K562 (cell line): ENCODE measurements around the gene OGFR.

ENCODE experiments used
- BCOR ChIP-seq: fragments of 450-650 bp; IDR thresholded peaks from 2 replicates; pipeline ENCODE4 v1.6.1; 2016
- CREB1 ChIP-seq, 2 experiments: sonication (generic) in 1 of 2; formaldehyde crosslinking in 1 of 2; IDR thresholded peaks; 2 replicates each; pipeline versions ENCODE4 v1.6.1 to v1.8.0; 2012 to 2022; ENCODE audit warnings: inconsistent platforms in 1 of 2, mild to moderate bottlenecking in 1 of 2, missing genetic modification reagents in 1 of 2, moderate library complexity in 1 of 2
- DPF2 ChIP-seq: fragments of 450-650 bp; IDR thresholded peaks from 2 replicates; pipeline ENCODE4 v1.6.1; 2016
- HCFC1 ChIP-seq: IDR thresholded peaks from 2 replicates; pipeline ENCODE4 v1.6.1; 2012; ENCODE audit warnings: low read depth, low read length, improper control_type of control experiment
- HDAC2 ChIP-seq: fragments of 450-650 bp; IDR thresholded peaks from 2 replicates; pipeline ENCODE4 v1.6.1; 2016; ENCODE audit warnings: mild to moderate bottlenecking
- HEY1 ChIP-seq: fragments of 250-450 bp; sonication (Bioruptor Pico); IDR thresholded peaks from 2 replicates; pipeline ENCODE4 v1.5.0; 2020; ENCODE audit warnings: mild to moderate bottlenecking, moderate library complexity, borderline replicate concordance
- HMG20A ChIP-seq: fragments of 450-650 bp; formaldehyde crosslinking; conservative IDR thresholded peaks from 2 replicates; pipeline ENCODE4 v1.4.0; 2020; ENCODE audit warnings: mild to moderate bottlenecking, mixed read lengths
- MAX ChIP-seq: sonication (generic); formaldehyde crosslinking; IDR thresholded peaks from 2 replicates; pipeline ENCODE4 v1.9.0; 2022; ENCODE audit warnings: mild to moderate bottlenecking, missing genetic modification reagents
- PHF21A ChIP-seq: fragments of 450-650 bp; IDR thresholded peaks from 2 replicates; pipeline ENCODE4 v1.6.1; 2017; ENCODE audit warnings: low read depth, borderline replicate concordance
- RAD21 ChIP-seq, 2 experiments: fragments of 250-450 bp in 1 of 2; fragments of 450-650 bp in 1 of 2; sonication (Bioruptor Pico) in 1 of 2; formaldehyde crosslinking in 1 of 2; IDR thresholded peaks in 1 of 2; conservative IDR thresholded peaks in 1 of 2; 2 replicates each; pipeline versions ENCODE4 v1.4.0 to v1.8.0; 2020 to 2022; ENCODE audit warnings: mild to moderate bottlenecking in 2 of 2, moderate library complexity in 1 of 2
- TCF3 ChIP-seq: sonication (generic); formaldehyde crosslinking; IDR thresholded peaks from 2 replicates; pipeline ENCODE4 v1.4.0; 2020; ENCODE audit warnings: mild to moderate bottlenecking, missing genetic modification reagents
- ZNF140 ChIP-seq: fragments of 250-450 bp; sonication (Bioruptor Pico); IDR thresholded peaks from 2 replicates; pipeline ENCODE4 v1.8.0; 2021; ENCODE audit warnings: moderate library complexity, mild to moderate bottlenecking, inconsistent platforms

DNA sequence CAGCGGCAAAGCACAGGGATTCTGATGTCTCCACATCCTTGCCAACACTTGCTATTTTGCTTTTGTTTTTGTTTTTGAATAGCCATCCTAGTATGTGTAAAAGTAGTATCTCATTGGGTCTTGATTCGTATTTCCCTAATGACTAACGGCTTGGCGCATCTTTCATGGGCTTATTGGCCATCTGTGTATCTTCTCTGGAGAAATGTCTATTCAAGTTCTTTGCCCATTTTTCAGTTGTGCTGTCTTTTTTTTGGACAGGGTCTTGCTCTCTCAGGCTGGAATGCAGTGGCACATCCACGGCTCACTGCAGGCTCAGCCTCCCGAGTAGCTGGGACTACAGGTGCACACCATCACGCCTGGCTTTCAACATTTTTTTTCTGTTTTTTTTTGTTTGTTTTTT, 39.5 kb downstream of the OGFR start:
- TF ChIP-seq ZNF140 (CRISPR knock-in tag) (no peak), BCOR (no peak), HEY1 (CRISPR knock-in tag) (no peak), MAX (CRISPR knock-in tag) (no peak), HDAC2 (no peak), PHF21A (no peak), HCFC1 (no peak), DPF2 (no peak), CREB1 (IDR thresholded peaks at IDR 0.05) (no peak), CREB1 (CRISPR knock-in tag; IDR thresholded peaks at IDR 0.05) (no peak), TCF3 (CRISPR knock-in tag) (no peak), RAD21 (CRISPR knock-in tag; conservative IDR thresholded peaks at IDR 0.05 in 1 of 2, IDR thresholded peaks at IDR 0.05 in 1 of 2) (no peak), HMG20A (CRISPR knock-in tag) (no peak)
